Activated naive CD4-positive, alpha-beta T cell treated with anti-CD3 and anti-CD28 coated beads, Interleukin-2, amount 50 U/mL, for 16 hours (primary cell): ENCODE data around the gene SLC7A14.

Experiments used
- DNase-seq: peaks from one replicate; pipeline ENCODE4 v3.0.0-alpha.2; 2020

The SLC7A14 gene

DNA sequence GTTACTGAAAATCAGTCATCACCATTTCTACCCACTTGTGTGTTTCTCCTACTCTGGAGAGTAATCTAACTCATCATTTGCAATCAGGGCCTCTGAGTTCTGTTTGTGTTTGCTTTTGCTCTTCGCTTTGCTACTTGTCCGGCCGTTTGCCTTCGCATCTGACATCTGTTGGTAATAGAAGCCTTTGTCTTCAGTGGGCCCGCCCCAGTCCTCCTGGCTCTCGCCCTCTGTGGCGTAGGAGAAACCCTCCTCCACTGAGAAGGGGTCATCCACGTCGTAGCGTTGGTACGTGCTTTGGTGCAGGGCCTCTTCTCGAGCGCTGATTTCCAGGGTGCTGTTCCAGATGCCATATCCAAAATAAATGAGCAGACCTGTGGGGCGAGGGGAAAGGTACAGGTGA, 118.9 kb downstream of the SLC7A14 start:
- no peak for DNase-seq

DNA sequence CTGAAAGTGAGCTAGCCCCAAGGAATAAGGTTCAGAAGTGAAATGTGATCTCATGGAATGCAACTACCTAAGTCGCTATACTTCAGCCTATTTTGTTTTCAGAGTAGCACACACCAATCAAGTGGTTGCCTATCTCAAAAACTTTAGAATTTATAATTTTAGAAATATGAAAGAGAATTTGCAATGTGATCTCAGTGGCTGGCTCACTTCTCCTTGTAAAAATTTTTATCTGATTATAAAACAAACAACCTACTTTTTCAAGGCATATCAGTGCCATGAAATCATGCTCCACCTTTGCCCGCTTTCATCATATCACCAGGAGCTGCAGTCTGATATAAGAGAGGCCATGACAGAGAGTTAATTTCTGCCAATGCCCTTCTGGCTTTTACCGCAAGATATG, 119.9 kb downstream of the SLC7A14 start:
- DNase-seq = no peak

DNA sequence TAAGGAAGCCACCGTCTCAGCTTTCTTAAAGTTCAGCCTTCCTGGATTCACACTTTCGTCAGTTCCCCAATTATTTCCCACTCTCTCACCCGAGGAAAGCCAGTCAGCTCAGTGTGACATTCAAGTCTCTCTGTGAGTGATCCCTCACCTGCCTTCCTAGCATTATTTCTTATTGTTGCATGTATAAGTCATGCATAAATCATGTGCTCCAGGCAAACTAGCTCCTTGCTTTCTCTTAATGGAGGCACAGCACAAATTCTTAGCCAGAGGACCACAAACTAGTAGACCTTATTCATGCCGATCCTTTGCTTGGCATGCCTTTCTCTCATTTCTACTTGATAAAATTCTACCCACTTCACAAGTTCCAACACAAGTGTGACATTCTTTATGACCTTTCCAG, 122.9 kb downstream of the SLC7A14 start:
- DNase-seq = no peak

DNA sequence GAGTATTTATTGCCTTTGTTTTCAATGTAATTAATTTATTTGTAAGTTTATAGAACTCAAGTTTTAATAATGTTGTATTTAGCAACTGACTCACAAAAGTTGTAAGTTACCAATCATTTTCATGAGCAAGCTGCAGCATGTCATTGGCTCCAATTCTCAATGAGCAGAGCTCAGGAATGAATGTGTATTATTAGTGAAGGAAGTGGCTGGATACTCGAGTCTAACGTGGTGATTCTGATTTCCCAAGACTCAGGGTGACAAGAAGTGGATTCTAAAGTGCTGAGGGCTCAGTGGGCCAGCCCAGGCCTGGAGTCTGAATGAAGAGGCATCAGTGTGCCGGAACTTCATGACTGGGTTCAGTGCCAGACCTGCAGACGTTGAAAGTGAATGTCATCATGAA, 127.6 kb downstream of the SLC7A14 start:
- DNase-seq = no peak

DNA sequence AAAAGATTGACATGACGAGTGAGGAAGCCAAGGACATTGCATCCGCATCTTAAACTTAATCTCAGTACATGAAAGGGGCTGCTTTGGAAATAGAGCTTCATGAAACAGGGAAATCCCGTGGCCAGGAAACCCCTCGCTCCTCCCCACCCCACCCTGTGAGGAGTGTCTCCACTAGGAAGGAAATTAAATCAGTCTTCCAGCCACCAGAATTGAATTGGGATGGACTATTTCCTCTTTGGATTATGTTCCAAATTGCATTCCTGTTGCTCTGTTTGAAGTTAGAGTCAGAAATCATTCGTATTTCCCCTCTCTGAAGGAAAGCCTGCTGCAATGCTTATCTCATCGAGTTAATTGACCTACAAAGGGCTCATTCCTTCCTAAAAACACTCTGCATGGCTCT, 131.4 kb downstream of the SLC7A14 start:
- DNase-seq = no peak

DNA sequence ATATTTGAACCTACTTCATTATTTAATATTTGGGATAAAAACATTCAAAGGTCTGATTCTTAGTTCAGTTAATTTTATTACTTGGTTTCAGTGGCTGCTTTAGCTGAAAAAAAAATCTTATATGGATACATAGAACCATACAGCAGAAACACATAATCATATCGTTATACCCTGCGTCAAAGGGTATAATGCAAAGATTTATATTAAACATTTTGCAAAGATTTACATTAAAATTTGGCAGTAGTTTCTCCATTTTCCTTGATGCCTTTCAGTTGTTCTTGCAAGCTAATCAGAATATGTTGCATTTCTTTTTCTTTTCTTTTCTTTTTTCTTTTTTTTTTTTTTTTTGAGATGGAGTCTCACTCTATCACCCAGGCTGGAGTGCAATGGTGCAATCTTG, 135.8 kb downstream of the SLC7A14 start:
- DNase-seq = no peak

DNA sequence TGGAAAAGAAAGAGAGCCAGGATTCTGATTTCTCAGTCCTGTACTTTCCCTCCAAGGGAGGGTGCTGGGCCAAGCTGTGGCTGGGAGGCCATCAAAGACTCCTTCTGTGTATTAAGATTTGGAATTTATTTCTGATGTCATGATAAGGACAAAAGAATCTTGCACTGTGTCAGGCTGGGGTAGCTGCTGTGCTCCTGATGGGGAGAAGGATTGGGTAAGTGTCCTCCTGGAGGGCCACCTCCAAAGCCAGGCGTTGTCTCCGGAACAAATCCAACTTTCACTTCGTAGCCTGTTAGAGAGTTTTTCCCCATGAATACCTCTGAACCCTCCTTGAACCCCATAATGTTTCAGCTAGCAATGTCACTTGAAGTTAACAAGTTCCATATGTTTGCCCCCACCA, 137.3 kb downstream of the SLC7A14 start:
- no peak for DNase-seq

DNA sequence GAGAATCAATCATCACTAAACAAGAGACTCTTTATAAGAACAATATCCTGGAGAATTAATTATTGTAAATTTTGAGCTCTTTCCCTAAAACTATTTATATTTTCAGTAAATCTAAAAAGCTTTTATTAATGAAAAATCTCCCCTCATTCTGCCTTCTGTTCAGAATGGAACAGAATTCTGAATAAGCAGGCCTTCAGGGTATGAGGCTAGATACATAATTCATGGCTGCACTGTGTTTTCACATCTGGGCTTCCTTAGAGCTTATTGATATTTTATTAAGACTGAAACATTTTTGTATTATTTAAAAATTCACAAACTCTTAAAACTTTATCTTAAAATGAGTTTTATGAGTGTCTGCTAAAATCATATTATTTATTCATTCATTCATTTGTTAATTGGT, 142.4 kb downstream of the SLC7A14 start:
- DNase-seq = no peak

DNA sequence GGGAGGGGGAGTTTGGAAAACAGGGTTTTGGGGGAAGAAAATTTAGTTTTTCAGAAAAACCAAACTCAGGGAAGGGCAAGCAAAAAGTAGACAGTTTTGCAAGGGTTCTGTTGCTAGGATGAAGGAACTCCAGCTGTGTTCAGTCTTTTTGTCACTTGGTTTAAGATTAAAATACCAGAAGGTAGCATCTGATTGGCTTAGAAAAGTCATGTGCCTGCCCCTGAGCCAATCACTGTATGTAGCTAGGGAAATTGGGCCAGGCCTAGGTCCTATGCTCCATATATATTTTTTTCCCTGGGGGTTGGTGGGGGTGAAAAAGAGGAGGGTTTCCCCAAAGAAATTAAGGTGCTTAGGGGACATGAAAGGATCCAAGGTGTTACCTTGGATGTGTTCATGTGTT, 142.9 kb downstream of the SLC7A14 start:
- DNase-seq = no peak

DNA sequence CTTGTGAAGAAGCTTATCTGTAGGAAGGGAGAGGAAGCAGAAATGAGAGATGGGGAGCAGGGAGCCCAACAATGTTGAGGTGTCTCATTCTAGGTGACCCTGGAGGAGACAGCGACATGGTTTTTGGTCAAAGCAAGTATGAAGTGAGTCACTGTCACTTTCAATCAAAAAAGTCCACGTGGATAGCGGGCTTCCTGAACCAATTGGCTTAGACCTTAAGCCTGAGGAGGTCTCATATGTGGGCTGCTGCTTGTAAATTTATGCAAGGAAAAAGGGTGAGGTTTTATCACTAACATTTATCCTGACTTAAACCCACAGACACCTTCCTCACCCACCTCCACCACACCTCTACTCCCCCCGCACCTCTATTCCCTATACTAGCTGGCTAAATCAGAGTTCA, 144.5 kb downstream of the SLC7A14 start:
- no peak for DNase-seq

DNA sequence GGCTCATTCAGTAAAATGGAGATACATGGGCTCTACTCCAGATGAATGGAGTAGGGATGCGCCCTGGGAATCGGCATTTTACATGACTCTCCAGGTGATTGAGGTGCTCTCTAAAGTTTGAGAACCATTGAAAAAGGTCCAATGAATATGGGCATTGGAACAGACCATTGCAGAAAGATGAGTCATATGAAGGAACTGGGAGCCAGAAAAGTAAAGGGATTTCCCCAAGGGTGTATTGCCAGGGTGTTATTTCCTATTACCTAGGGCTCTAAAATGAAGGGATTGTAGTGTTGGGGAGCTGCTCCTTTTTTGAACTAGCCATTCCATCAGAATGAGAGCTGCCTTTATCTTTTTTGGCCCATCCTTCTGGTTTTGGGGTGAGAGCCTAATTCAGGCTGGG, 145.5 kb downstream of the SLC7A14 start:
- DNase-seq = no peak

DNA sequence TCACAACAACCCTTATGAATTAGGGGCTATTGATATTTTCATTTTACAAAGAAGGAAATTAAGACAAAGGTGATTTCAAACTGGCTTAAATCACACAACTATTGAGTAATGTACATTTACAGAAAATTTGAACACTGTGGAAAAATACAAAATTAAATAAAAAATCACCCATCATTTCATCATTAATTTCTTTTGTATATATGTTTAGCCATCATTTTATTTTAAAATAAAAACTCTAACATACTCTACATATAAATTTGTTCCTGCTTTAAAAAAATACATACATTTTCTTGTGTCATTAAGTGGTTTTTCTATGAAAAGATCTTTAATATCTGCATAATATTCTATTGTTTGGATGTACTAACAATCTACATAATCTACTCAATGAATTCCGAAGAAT, 147.0 kb downstream of the SLC7A14 start:
- DNase-seq = no peak

DNA sequence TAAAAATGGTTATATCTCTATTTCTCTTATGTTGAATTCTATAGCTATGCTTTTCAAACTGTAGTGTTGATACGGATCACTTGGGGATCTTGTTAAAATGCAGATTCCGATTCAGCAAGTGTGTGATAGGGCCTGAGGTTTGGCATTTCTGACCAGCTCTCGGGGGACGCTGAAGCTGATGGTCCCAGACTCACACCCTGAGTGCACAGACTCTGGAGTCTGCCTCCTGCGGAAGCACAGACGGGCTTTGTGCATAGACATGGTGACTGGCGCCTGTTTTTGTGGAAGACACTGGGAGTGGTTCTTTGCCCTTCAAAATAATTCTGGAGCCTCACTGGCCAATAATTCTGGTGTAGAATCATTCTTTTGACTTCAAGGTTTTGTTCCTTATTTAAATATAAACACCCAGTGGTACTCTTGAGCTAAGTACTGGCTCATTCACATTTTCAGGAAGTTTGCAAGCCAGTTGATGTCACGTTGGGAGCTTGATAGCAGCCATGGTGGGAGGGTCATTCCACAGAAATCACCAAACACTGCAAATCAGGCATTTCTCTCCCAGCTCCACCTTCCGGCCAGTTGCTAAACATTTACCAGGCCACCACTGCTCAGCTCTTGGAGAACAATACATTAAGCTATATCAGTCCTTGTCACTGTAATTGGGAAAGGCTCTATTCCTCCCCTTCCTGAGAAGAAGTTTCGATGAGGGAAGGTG, 148.0 kb downstream of the SLC7A14 start:
- no peak for DNase-seq

DNA sequence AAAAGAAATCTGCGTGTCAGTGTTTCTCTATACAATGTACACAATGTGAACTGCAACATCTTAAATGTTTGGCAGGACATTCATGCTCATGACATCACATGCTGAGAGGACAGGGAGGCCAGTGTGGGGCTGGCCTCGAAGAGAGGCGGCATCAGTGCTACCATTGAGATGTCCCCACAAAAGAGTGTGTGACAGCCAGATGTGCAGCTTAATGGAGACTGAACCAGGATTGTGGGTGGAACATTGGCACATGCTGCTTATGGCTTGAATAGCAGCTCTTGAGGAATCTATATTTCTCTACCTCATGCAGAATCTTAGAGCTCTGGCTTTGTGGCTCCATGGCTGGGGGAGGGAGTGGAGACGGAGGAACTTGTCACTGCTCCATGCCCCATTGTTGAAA, 148.7 kb downstream of the SLC7A14 start:
- no peak for DNase-seq

DNA sequence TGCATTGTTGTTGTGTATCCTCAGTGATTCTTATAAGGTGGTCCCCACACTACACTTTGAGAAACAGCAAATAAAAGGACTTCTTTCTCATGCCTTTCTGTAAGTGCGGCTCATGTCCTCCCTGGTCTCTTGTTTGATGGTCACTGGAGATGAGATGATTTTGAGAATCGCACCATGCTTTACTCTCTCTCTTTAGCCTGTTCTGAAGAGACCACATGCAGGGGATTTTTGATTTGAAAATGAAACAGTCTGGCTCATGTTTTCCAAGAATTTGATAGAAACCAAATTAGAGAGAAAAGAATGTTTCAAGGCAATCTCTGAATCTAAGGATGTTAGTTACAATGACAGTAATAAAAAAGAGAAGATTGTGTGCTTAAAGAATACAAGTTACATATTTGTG, 149.2 kb downstream of the SLC7A14 start:
- DNase-seq = no peak

DNA sequence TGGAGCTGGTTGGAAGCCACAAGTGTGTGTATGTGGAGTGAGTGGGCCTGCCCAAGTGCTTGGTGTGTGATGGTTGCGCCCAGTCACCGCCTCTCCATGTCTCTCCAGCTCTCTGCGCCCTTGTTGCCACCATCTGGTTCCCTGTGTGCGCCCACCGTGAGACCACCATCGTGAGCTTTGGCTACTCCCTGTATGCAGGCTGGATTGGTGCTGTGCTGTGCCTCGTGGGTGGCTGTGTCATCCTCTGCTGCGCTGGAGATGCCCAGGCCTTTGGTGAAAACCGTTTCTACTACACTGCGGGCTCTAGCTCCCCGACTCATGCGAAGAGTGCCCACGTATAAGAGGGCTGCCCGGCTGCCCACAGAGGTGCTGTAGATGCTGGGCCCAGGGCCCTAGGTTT, 153.5 kb downstream of the SLC7A14 start:
- no peak for DNase-seq

DNA sequence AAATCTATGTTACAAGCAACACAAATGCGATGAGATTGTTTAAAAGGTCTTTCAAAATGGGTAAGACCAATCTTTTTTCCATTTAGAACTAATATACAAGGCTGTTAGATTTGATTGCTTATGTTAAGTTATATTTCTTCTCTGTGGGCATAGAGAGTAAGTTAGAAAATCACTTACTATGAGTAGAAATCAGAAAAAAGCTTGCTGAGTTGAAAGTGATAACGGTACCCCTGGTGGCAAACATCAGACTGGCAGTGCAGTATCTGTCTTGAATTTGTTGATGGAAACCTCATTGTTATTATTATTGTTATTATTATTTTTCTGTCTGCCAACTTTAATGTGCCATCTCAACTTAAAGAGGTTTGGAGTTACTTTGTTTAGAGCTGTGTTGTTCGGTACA, 154.8 kb downstream of the SLC7A14 start:
- DNase-seq = no peak

DNA sequence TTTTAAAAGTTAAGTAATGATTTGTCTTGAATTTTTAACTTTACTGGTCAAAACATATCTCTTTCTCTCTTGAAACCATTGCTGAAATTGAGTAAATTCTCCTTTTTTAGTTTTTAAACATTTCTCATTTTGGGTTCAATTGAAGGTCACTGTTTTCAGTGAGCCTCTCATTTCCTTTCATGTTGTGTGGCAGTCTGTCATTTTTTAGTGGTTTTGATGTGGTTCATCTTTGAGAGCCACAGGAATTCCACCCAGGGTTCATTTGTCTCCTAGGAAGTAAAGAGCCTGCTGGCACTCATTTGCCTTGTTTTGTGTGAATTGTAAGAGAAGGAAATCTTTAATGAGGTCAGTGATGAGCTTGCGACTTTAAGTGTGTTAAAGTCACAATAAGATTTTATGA, 156.8 kb downstream of the SLC7A14 start:
- no peak for DNase-seq

DNA sequence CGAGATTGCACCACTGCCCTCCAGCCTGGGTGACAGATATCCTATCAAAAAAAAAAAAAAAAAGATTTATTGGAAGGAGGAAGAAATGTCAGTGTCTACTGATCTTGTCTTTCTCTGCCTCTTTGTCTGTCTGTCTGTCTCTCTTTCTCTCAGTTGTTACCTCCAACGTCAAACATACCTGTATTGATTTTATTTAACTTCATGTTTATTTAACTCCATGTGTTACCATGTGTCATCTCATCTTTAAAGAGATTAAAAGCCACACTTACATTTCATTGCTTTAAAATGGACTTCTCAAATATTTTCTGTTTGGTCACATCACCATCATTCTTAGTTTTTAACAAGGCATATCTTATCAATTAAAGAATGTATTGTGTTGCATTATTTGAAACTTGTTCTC, 157.8 kb downstream of the SLC7A14 start:
- DNase-seq = no peak

DNA sequence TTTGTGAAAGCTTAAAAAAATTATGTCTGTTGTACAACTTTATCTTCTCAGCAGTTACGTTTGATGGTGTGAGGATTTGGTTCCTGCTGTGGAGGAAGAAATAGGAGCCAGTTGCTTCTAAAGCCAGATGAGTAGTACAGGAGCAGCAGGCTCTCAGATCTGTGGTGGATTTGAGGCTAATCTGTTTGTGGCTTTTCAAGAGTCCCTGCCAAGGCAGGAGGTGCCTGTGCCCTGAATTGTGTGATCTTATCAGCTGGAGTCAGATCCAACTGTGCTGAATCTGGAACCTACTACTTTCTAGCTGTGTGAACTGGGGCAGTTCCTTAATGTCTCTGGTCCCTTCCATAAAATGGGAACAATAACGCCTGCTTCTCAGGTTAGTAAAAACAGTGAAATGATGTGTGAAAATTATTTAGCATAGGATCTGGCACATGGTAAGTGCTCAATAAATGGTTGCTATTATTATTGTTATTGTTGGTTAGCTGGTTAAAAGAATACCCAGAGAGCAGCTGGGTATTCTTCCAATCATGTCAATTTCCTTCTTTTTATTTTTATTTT, 159.6 kb downstream of the SLC7A14 start:
- no peak for DNase-seq

DNA sequence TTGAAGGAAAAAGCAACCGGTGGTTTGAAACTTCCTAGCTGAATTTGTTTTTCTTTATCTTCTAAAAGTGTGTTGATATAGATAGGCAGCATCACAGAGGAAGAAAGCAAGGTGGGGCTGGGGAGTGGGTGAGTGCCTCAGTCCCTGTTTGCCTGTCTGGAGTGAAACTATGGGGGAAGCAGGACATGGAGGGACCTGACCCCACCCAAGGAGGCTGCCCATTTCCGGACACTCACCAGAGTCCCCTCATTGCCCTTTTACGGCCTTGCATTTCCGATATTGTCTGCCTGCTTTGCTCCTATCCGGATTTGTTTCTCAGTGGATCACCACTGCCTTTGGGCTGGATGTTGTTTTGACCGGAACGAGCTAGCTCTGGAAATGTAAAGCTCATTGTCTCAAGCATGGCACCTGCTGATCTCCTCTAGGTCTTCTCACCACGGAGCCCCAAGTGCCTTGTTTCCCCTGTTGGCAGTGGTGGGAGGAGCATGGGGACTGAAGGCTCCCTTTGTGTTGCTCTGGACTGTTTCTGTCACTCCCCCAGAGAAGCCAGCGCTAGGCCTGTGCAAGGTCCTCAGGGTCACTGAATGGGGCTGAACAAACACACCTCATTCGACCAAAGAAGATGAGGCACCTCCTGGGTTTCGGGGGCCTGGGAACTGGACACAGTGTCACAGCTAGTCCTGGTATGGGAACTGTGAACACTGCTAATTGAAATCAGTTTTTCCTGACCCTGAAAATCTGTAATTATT, 160.2 kb downstream of the SLC7A14 start:
- DNase-seq = no peak

DNA sequence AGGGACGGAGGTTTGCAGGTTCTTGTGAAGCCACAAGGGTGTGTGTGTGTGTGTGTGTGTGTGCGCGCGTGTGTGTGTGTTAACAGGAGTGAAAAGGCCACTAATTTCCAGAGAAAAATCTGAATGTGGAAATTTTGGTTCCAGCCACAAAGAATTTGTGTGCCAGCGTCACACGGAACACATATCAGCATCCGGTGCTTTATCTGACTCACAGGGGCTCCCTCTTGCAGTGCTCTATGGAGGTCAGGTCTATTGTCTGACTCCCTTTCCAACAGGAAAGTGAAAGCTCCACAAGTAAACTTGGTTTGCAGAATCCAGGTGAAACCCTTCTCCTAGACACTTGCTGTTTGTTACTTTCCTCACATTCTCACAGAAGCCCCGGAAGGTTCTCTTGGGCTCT, 161.0 kb downstream of the SLC7A14 start:
- DNase-seq = no peak

DNA sequence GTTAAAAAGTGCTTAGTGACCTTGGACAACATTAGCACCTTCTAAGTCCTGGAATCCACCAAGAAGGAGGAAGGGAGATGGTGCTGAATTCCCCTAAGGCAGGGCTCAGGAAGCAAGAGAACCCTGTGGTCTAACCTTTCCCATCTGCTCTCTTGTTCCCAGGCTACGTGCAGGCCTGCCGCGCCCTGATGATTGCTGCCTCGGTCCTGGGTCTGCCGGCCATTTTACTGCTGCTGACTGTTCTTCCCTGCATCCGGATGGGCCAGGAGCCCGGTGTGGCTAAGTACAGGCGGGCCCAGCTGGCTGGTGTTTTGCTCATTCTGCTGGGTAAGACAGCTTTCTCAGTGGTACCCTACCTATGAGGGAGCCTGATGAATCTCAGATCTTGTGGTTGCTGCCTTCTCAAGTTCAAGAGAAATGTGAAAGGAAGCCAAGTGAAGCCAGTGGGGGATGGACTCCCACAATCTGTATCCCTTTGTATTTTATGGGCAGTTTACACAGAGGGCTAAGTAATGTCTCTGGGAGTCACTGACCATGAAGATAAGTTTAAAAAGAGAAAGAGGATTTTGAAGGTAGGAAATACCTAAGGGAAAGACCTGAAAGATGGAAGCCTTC, 162.8 kb downstream of the SLC7A14 start:
- no peak for DNase-seq

DNA sequence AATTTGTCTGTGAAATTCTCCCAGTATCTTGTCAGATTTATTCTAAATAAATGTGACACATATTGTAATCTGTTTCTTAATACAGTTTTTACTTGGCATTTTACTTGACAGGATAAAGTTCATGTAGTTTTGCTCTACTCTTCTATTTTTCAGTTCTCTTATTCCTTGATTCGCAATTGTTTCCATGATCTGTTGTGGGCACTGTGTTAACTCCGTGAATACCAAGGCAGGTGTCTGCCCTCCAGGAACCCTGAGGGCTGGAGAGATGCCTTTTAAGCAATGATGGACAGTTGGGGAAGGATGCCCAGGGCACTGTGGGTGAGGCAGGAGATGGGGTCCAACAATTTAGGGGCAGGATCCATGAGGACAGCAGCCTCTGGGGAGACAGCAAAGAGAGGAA, 164.1 kb downstream of the SLC7A14 start:
- no peak for DNase-seq
